ENCODE measurements around the gene TICRR.

The TICRR gene

GRCh38 chr15:89528757-89529352, 46.4 kb upstream of the TICRR start:
- no peak for TF ChIP-seq CTCF (IDR thresholded peaks at IDR 0.05; ENCODE audit: borderline replicate concordance, extremely low read depth, low read length, poor library complexity, severe bottlenecking)
- no peak for TF ChIP-seq EZH2 (IDR thresholded peaks at IDR 0.05; ENCODE audit: borderline replicate concordance, low read depth, low read length, severe bottlenecking)
- no peaks in the 10 kb centered on the region for H3K27me3 ChIP-seq (ENCODE audit: insufficient read depth, low read length, poor library complexity)
- no peaks in the 10 kb centered on the region for H4K20me1 ChIP-seq (ENCODE audit: insufficient read depth, low read length)
- DNase-seq: no peak
- ATAC-seq (ENCODE audit: insufficient read depth, low read depth): no peak
- H3K4me3 ChIP-seq (ENCODE audit: low read depth in 1 of 2, low read length in 2 of 2): no peak overlapping the region
- no peak overlapping the region for H3K27ac ChIP-seq (ENCODE audit: low read length)
- H3K4me2 ChIP-seq (ENCODE audit: insufficient read depth, low read length): no peak overlapping the region
- H3K9me3 ChIP-seq (ENCODE audit: insufficient read depth, low read length, severe bottlenecking): no peaks in the 10 kb centered on the region
- H2AFZ ChIP-seq (ENCODE audit: low read depth, low read length): no peak overlapping the region
- no peaks in the 10 kb centered on the region for H3K4me1 ChIP-seq (ENCODE audit: insufficient read depth, low read length)
- H3K9ac ChIP-seq (ENCODE audit: low read depth, low read length): no peak overlapping the region
- H3K36me3 ChIP-seq (ENCODE audit: insufficient read depth, low read length): no peaks in the 10 kb centered on the region
- no peaks in the 10 kb centered on the region for H3K79me2 ChIP-seq (ENCODE audit: insufficient read depth, low read length)

GRCh38 chr15:89530976-89531375, 44.3 kb upstream of the TICRR start:
- H3K27me3 ChIP-seq (ENCODE audit: insufficient read depth, low read length, poor library complexity): no peaks in the 10 kb centered on the region
- H2AFZ ChIP-seq (ENCODE audit: low read depth, low read length): no peak overlapping the region
- no peak for ATAC-seq (ENCODE audit: insufficient read depth, low read depth)
- no peaks in the 10 kb centered on the region for H3K36me3 ChIP-seq (ENCODE audit: insufficient read depth, low read length)
- H4K20me1 ChIP-seq (ENCODE audit: insufficient read depth, low read length): no peaks in the 10 kb centered on the region
- H3K79me2 ChIP-seq (ENCODE audit: insufficient read depth, low read length): no peaks in the 10 kb centered on the region
- no peak for DNase-seq
- no peaks in the 10 kb centered on the region for H3K4me1 ChIP-seq (ENCODE audit: insufficient read depth, low read length)
- H3K9me3 ChIP-seq (ENCODE audit: insufficient read depth, low read length, severe bottlenecking): no peaks in the 10 kb centered on the region
- H3K4me3 ChIP-seq (ENCODE audit: low read depth in 1 of 2, low read length in 2 of 2): no peak overlapping the region
- no peak overlapping the region for H3K27ac ChIP-seq (ENCODE audit: low read length)
- no peak overlapping the region for H3K4me2 ChIP-seq (ENCODE audit: insufficient read depth, low read length)
- TF ChIP-seq CTCF (IDR thresholded peaks at IDR 0.05; ENCODE audit: borderline replicate concordance, extremely low read depth, low read length, poor library complexity, severe bottlenecking): no peak
- H3K9ac ChIP-seq (ENCODE audit: low read depth, low read length): no peak overlapping the region

- H3K4me1 ChIP-seq (ENCODE audit: insufficient read depth, low read length): no peaks in the 10 kb centered on the region
- H3K27ac ChIP-seq (ENCODE audit: low read length): no peak overlapping the region
- TF ChIP-seq EZH2 (IDR thresholded peaks at IDR 0.05; ENCODE audit: borderline replicate concordance, low read depth, low read length, severe bottlenecking): no peak
- no peak for TF ChIP-seq CTCF (IDR thresholded peaks at IDR 0.05; ENCODE audit: borderline replicate concordance, extremely low read depth, low read length, poor library complexity, severe bottlenecking)
- no peaks in the 10 kb centered on the region for H4K20me1 ChIP-seq (ENCODE audit: insufficient read depth, low read length)
- no peaks in the 10 kb centered on the region for H3K79me2 ChIP-seq (ENCODE audit: insufficient read depth, low read length)
- ATAC-seq (ENCODE audit: insufficient read depth, low read depth) (peak; percentile 39; the same call in 1 of the 3 replicates), DNase-seq (no peak)
- no peak overlapping the region for H3K4me3 ChIP-seq (ENCODE audit: low read depth in 1 of 2, low read length in 2 of 2)
- no peak overlapping the region for H3K4me2 ChIP-seq (ENCODE audit: insufficient read depth, low read length)
- no peak overlapping the region for H2AFZ ChIP-seq (ENCODE audit: low read depth, low read length)
- no peaks in the 10 kb centered on the region for H3K9me3 ChIP-seq (ENCODE audit: insufficient read depth, low read length, severe bottlenecking)
- no peak overlapping the region for H3K9ac ChIP-seq (ENCODE audit: low read depth, low read length)
- H3K36me3 ChIP-seq (ENCODE audit: insufficient read depth, low read length): no peaks in the 10 kb centered on the region
- H3K27me3 ChIP-seq (ENCODE audit: insufficient read depth, low read length, poor library complexity): no peaks in the 10 kb centered on the region
These were observed 43.3 kb upstream of the TICRR start for GRCh38 chr15:89531796-89532537.
